NCI-H1417 (cell line): Measurements from ENCODE around the gene NTMT2.
"Not testable (repeated sequence)": the region's sequence is repeated elsewhere in the genome, so short reads cannot be mapped to it uniquely, and the experiment has no call there.

Experiments used
- DNase-seq, 3 experiments: peaks; one replicate each; lab custom pipeline; 2025; lab: John Stamatoyannopoulos, UW

NTMT2 gene

DNA sequence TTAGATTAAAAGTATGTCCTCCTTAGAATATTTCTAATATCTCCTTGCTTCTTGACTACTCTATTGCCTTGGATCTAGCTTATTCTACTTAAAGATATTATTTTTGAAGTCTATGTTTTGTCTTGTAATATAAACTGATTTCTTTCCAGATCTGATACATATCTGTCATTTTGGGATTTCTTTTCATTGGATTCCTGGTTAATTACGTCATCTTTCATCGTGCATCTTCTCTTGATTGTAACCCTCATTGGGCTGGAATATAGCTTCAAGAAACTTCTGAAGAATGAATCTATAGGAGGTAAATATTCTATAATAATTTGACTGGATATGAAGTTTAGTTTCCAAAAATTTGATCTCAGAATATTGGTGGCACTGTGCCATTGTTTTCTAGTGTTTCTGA is 12.1 kb downstream of the NTMT2 start:
- DNase-seq = no peak

DNA sequence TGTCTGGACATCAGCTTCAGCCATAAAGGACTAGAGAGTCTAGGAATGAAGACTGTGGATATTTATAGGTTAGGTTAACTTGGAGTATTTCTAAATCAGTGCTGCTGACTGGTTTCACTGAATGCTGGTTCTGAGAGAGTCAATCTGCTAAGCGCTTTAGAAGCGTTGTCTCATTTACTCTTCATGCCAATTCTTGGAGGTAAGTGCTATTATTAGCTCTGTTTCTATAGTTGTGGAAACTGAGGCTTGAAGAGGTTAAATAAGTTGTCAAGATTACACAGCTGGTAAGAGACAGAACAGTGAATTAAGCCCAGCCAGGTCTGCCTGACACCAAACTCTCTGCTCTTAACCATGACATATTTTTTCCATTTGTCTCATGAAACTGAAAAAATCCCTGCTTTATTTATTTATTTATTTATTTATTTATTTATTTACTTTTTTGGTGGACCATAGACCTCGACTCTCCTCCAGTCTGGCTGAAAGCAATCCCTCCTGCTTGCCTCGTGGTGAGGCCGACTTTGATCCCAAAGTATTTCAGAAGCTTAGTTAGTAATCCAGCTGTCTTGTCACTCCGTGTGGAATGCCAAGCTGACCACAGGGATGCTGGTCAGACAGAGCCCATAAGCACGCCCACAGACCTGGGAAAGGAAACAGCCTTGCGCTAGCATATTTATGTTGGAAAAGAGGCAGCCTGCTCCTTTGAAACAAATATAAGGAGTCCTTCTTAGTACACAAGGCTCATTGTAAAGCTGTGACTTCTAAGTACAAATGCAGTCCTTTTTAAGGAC is 16.9 kb downstream of the NTMT2 start:
- no peak for DNase-seq

- DNase-seq = no peak
Observed at GRCh38 chr1:170164103-170164763, 18.5 kb downstream of the NTMT2 start.

- DNase-seq = no peak
Observed at GRCh38 chr1:170166518-170167180, 20.9 kb downstream of the NTMT2 start.

DNA sequence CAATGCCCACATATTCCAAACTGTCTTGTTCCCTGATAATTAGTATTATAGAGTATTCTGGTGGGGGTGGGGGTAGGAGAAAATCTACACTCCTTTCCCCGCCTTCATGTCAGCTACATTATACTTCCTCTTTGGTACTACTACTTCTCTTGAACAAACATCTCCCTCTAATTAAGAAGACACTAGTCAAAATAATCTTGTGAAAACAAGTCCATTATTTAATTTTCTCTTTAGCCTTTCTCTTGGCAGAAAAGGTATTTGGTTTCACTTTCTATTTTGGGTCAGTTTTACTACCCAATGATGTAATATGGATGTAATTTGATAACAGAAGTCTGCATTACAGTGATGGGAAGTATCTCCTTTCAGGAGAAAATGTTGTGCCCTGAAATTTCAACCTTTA is 22.5 kb downstream of the NTMT2 start:
- peak in 2 of 3 experiments; percentile 44 to 59 for DNase-seq

DNA sequence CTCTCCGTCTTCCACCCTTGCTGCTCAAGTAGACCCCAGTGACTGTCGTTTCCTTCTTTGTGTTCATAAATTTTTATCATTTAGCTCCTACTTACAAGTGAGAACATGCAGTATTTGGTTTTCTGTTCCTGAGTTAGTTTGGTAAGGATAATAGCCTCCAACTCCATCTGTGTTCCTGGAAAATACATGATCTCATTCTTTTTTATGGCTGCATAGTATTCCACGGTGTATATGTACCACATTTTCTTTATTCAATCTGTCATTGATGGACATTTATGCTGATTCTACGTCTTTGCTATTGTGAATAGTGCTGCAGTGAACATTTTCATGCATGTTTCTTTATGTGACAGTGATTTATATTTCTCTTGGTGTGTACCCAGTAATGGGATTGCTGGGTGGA is 24.8 kb downstream of the NTMT2 start:
- DNase-seq = not testable (repeated sequence)

GRCh38 chr1:170174395-170174794 is 28.6 kb downstream of the NTMT2 start:
- DNase-seq = no peak

DNA sequence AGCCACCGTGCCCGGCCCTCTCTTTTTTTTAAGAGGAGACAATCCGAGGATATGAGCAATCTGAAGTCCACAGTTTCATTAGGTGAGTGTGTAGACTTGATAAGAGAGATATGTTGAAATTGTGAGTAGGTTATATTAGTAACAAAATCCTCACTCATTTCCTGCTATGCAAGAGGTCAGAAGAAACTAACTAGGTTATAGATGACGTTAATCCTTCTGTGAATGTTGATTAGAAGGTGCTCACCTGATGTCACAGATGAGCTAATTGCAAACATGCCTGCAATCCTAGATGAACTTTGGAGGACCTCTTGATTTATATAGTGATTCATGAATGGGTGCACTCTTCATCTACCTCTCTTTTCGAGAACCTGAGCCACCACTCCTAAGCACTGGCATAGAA is 29.3 kb downstream of the NTMT2 start:
- DNase-seq = no peak

DNA sequence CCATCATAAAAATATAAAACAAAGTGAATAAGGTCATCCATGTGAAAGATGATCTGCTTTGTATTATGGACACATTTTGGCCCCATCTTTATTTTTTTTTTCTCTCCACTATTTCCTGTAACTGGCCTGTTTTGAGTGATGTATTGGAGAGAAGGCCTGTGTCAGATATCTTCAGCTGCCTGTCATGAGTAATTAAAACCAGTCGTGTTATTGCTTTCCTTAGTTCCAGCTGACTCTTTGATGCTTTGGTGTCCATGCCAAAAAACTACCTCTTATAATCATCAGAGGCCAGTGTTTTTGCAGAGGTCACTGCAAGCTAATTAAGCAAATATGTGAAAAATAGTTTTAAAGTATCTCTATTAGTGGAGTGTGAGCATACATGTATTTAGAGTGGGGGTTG is 29.7 kb downstream of the NTMT2 start:
- DNase-seq = no peak

GRCh38 chr1:170176772-170177171 is 31.0 kb downstream of the NTMT2 start:
- no peak for DNase-seq

GRCh38 chr1:170182442-170182841 is 36.7 kb downstream of the NTMT2 start:
- no peak for DNase-seq

DNA sequence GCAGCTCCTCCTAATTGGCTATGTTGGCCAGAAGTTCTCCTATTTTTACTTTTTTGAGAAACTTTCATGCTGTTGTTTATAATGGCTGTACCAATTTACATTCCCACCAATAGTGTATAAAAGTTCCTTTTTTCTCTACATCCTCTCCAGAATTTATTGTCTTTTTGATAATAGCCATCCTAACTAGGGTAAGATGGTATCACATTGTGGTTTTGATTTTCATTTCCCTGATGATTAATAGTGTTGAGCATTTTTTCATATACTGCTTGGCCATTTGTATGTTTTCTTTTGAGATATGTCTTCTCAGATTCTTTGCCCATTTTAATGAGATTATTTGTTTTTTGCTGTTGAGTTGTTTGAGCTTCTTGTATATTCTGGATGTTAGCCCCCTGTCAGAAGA is 46.8 kb downstream of the NTMT2 start:
- DNase-seq = no peak

DNA sequence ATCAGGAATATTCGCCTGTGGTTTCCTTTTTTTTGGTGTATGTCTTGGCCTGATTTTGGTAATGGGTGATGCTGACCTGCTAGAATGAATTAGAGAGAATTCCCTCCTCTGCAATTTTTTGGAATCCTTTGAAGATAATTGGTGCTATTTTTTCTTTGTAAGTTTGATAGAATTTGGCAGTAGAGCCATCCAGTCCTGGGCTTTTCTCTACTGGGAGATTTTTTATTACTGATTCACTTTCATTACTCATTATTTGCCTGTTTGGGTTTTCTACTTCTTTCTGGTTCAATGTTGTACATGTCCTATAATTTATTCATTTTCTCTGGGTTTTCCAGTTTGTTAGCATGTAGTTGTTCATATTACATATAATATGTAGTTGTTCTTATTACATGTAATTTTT is 48.7 kb downstream of the NTMT2 start:
- DNase-seq = no peak

GRCh38 chr1:170196490-170197236 is 50.9 kb downstream of the NTMT2 start:
- DNase-seq = no peak

DNA sequence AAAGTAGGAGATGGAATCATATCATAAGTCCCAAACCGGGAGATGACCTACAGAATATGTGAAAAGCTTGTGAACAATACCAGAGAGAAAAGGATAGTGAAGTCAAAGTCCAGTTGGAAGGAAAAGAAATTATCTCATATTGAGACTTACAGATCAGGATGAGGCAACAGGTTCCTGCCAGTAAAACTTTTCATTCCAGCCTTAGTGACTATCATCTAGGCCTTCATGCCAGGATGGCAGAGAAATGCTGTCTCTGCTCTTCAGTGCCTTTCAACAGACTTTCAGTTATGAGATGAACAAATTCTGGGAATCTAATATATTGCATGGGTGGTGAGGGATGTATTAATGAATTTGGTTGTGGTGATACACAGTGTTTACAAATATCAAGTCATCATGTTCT is 52.3 kb downstream of the NTMT2 start:
- no peak for DNase-seq

DNA sequence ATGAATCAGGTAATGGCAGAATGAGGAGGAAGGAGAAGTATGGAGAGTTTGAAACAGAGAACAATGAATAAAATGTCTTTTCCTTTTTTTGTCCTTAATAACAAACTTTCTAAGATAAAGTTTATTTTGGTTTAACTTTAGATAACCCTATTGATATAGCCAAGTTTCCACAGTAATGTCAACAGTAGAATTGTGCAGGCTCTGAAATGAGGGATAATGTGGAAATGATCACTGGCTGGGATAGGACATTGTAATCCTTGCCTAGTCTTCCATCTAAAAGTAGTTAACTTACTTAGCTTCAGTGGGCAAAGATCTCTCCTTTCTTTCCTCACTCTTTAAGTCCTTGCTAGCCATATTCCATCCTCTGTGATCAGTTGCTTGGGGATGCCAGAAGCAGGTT is 52.8 kb downstream of the NTMT2 start:
- no peak for DNase-seq

GRCh38 chr1:170200161-170200560 is 54.4 kb downstream of the NTMT2 start:
- no peak for DNase-seq

DNA sequence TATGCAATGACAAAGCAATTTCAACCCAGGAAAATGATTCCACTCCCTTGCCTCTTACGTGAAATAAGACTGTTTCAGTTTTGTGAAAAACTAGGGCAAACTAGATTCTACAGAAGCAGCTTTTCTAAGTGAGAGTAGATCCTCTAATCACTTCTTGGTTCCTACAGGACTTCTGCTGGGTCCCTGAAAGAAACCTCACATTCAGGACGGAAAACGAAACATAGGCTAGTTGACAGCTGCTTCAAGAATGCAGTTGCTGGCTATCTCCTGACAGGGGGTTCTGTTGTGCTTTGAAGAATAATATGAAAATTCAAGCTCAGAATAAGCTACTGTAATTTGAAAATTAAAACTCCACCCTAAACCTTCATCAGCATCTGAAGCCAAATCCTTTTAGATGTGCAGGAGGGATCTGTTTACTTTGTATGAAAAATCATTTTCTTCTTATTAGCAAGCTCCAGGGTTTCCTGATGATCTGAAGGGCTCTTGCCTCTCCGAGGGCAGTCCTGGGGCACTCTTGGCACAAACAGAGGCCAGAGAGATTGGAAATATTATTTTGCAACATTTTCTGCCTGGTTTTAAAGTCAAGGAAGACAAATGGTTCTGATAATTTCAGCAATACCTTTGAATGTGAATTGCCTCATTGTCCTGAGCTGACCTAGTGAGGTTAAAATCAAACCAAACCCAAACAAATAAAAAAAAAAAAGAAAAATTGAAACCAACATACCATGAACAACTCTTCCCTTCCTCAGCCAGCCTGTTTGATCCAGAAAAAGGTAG is 55.0 kb downstream of the NTMT2 start:
- no peak for DNase-seq

DNA sequence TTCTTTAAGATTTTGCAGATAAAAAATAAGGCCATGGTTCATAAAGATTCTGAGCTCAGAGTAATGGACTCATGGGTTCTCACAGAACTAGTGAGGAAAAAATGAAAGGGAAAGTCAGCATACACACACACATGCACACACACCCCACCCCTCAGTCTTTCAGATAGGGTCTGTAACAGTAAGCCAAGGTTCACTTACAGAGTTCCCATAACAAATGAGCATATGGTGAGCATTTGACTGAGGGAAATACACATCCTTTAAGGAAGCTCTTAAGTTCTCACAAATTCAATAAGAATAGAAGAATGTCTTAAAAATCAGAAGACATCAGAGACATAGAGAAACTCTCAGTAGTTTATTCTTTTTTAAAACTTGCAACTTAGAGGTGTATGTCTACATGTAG is 57.9 kb downstream of the NTMT2 start:
- DNase-seq = no peak

DNA sequence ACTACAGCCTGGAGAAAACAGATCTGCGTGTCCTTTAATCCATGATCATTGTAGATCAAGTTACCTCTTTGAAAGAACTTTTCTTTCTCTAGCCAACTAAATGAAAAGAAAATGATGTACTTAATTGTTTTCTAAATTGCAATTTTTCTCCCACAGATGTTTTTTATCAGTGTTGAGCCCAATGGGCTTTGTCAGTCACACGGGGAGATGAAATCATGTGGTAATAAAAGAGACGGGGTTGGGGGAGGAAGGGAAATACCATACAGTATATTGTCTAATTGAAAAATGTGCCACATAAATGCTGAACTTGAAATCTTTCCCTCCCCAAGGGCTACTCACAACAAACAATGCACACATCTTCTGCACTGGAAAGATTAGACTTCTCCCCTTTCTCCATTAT is 58.4 kb downstream of the NTMT2 start:
- DNase-seq = no peak

DNA sequence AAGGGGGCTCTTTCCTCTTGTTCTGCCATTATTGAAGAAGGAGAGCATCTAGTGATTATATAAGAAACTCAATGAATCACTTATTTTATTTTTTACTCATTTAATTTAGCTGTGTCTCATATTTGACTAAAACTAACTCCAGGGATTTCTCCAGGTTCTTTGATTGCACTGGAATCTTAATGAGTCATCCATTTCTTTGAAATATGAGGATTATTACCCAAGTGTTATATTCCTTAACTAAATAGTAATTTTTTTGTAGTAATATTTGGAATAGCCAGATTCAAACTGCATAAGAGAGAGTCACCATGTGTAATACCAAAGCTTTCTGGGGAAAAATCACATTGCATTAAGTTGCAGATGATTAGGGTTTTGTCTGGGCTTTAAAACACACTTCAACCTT is 59.5 kb downstream of the NTMT2 start:
- DNase-seq = no peak

GRCh38 chr1:170209125-170209524 is 63.4 kb downstream of the NTMT2 start:
- DNase-seq = no peak
